Measurements from ENCODE around the gene ZNF879.

The ZNF879 gene

GRCh38 chr5:179008667-179009066, 14.9 kb upstream of the ZNF879 start:
- no peak for DNase-seq (ENCODE audit: low read depth in 2 of 2)

GRCh38 chr5:179033004-179033580, 9.5 kb downstream of the ZNF879 start:
- DNase-seq (ENCODE audit: low read depth in 2 of 2) = no peak

GRCh38 chr5:179044765-179045164, 21.2 kb downstream of the ZNF879 start:
- no peak for DNase-seq (ENCODE audit: low read depth in 2 of 2)

GRCh38 chr5:179051784-179052183, 28.2 kb downstream of the ZNF879 start:
- DNase-seq (ENCODE audit: low read depth in 2 of 2) = no peak

- DNase-seq (ENCODE audit: low read depth in 2 of 2) = no peak
Observed at GRCh38 chr5:179054036-179054785, 30.6 kb downstream of the ZNF879 start.

GRCh38 chr5:179054876-179055275, 31.3 kb downstream of the ZNF879 start:
- DNase-seq (ENCODE audit: low read depth in 2 of 2) = no peak

- no peak for DNase-seq (ENCODE audit: low read depth in 2 of 2)
Observed at GRCh38 chr5:179055436-179055835, 31.8 kb downstream of the ZNF879 start.

- DNase-seq (ENCODE audit: low read depth in 2 of 2) = no peak
Observed at GRCh38 chr5:179055841-179056240, 32.2 kb downstream of the ZNF879 start.

- peak; percentile 77 to 79 for DNase-seq (ENCODE audit: low read depth in 2 of 2)
Observed at GRCh38 chr5:179060116-179061008, 36.8 kb downstream of the ZNF879 start, which contains the start of gene ZNF354C. Gene ZNF354C, plus strand, starts transcription at chr5:179060373. Its CDS starts 1,696 bp downstream, at chr5:179062069.

GRCh38 chr5:179061025-179061424, 37.4 kb downstream of the ZNF879 start:
- DNase-seq (ENCODE audit: low read depth in 2 of 2) = no peak

- no peak for DNase-seq (ENCODE audit: low read depth in 2 of 2)
Observed at GRCh38 chr5:179065703-179066102, 42.1 kb downstream of the ZNF879 start.

- no peak for DNase-seq (ENCODE audit: low read depth in 2 of 2)
Observed at GRCh38 chr5:179079165-179079987, 55.8 kb downstream of the ZNF879 start.

GRCh38 chr5:179080724-179081123, 57.1 kb downstream of the ZNF879 start:
- DNase-seq (ENCODE audit: low read depth in 2 of 2) = no peak

Data from stimulated activated CD4-positive, alpha-beta T cell treated with anti-CD3 and anti-CD28 coated beads, Interleukin-4, amount 100 ng/mL, for 48 hours (primary cell).